NCI-H526 (cell line): ENCODE measurements around the gene ETS1.

Experiments
- DNase-seq, 2 experiments: peaks; one replicate each; lab custom pipeline; 2025; lab: John Stamatoyannopoulos, UW

ETS1 gene

DNA sequence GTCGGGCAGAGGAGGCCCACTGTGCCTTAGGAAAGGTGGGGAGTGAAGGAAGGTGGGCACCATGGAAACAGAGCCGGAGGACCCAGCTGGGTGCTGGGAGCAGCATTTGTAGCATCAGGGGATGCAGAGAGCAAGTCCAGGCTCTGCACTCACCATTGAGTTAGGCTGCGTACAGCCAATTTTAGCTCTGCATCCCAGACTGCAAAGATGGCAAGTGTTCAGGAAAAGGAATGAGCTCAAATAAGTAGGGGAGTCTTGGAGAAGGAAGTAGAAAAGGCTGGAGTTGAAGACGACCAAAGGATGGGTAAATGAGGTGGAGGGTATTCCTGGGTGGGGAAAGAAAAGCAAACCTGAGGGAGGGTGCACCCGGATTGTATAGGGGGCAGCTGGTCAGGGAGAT is 31.6 kb upstream of the ETS1 start:
- no peak for DNase-seq

DNA sequence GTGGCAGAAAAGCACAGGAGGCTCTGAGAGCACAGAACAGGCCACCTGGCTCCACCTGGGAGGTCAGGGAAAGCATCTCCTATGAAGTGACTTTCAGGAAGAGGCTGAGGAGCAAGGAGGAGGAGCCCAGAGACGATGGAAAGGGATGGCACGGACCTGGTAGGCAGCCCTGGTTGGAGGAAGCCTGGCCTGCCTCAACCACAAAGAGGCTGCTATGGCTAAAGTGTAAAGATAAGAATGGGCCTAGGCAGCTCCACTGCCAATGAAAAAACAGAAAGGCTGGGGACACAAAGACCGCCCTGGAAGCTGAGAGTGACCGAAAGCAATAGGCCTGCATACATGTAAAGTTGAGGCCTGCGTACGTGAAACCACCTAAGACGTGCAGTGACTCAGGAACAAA is 31.2 kb upstream of the ETS1 start:
- no peak for DNase-seq

DNA sequence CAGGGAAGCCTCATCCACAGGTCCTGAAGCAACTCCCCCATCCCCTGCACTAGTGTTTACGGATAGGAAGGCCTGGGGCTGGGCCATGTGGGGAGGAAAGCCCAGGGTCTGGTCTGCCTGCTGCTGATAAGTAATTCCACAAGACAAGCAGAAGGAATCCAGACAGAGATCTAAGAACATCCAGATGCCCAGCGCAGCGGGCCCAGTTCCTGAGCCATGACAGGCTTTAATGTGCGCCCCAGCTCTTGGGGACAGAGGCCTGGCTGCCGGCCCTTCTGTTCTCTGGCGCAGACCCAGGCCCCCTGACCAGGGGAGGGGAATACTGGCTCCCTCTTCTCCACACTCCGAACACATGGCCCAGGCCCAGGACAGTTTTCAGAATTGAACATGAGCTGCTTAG is 28.8 kb upstream of the ETS1 start:
- no peak for DNase-seq

DNA sequence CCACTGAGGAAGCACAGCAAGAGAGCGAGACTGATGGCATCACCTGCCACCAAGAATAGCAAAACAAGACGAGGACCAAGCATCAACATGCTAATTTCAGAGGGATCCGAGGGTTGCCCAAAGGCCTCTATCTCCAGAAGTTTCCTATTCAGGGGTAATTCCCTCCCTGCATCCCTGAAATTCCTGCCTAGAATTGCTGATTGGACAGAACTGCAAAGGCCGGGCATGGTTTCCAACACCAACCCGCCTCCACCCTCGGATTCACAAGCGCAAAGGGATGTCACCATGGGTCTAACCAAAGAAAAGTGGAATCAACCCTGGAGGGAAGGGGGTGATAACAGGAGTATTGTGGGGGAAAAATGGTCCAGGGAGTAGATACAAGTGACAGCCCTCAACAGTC is 28.3 kb upstream of the ETS1 start:
- no peak for DNase-seq

GRCh38 chr11:128615076-128615475 is 27.7 kb upstream of the ETS1 start:
- DNase-seq: no peak

- no peak for DNase-seq
Measured at GRCh38 chr11:128614026-128614425, 26.7 kb upstream of the ETS1 start.

DNA sequence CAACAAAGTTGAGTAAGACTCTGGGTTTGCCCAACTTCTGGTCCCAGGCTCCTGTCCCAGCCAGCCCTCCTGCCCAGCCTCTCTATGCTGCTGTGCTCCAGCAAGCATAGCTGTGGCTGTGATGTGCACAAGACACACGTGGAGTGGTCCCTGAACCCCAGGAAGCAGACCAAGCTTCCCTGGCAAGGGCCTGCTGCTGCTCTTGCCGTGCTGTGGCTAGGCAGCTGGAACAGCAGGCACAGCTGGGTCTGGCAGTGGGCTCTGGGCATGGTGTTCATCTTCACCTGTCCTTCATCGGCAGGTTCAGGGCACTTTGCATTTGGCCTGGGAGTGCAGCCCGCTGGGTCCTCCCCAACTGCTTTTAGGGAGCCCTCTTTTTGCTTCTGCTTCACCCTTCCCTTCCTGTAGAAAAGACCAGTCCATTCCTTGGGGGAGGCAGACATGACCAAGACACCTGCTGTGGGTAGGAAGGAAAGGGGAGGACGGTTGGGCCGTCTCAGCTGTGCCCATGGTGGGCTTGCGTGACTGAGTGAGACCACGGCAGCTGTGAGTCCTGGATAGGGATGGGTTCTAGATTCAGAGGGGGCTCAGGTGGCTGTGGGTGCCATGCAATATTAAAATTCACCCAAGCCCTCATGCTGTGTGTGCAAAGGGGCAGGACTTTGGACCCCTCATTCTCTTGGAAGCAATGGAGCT is 26.1 kb upstream of the ETS1 start:
- no peak for DNase-seq

- DNase-seq: peak; percentile 81 to 95
Measured at GRCh38 chr11:128610721-128611617, 23.6 kb upstream of the ETS1 start.

GRCh38 chr11:128609785-128610184 is 22.4 kb upstream of the ETS1 start:
- no peak for DNase-seq

- no peak for DNase-seq
Measured at GRCh38 chr11:128608746-128609407, 21.5 kb upstream of the ETS1 start.

DNA sequence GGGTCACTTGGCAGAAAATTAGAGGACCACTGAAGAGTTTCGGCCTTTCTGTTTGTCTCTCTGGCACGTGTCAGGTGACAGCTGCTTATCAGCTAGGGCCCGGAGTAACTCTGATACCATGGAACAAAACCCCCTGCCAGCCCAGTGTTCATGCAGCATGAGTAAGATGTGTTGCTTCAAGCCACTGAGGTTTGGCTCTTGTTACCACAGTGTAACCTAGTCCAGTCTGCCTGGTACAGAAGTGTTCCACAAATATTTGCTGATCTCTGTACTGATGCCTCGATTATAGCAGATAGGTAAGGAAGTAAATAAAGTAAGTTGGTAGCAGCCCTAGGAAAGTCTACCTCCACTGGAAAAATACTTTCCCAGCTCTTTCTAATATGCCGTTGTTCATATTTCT is 20.5 kb upstream of the ETS1 start:
- no peak for DNase-seq

DNA sequence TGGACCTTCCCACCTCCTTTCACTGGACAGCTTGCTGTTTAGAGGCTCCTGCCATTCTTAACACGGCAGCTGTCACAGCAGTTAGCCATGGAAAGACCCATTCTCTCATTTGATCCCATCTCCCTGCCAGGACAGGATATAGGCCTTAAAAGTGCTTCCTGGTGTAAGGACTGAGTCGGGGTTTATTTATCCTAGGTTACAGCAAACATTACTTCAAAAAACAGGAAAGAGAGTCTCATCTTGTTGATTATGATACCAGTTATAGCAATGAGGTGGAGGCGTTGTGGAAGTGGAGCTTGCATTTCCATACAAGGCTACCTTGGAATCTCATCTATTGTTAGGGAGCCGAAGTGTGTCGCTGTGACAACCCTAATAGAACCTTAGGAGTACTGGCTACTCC is 17.4 kb upstream of the ETS1 start:
- DNase-seq: no peak

GRCh38 chr11:128603752-128604414 is 16.5 kb upstream of the ETS1 start:
- peak; percentile 70 to 76 for DNase-seq

- peak; percentile 99 for DNase-seq
Measured at GRCh38 chr11:128603003-128603696, 15.8 kb upstream of the ETS1 start.

DNA sequence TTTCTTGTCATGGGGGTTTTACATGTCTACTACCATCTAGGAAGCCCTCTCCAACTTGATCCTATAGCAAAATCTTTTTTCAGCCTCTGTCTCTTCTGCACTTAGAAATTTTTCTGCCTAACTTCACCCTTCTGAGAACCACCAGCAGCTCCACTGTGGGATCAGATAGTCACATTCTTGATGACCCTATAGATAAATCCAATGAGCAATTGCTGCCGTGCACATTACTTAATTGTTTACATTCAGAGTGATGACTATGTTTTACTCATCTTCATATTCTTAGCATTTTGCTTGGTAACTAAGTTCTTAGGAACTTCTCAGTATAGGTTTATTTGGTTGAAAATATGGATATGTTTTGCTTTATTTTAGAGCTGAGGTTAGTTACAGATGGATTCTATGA is 12.4 kb upstream of the ETS1 start:
- no peak for DNase-seq

DNA sequence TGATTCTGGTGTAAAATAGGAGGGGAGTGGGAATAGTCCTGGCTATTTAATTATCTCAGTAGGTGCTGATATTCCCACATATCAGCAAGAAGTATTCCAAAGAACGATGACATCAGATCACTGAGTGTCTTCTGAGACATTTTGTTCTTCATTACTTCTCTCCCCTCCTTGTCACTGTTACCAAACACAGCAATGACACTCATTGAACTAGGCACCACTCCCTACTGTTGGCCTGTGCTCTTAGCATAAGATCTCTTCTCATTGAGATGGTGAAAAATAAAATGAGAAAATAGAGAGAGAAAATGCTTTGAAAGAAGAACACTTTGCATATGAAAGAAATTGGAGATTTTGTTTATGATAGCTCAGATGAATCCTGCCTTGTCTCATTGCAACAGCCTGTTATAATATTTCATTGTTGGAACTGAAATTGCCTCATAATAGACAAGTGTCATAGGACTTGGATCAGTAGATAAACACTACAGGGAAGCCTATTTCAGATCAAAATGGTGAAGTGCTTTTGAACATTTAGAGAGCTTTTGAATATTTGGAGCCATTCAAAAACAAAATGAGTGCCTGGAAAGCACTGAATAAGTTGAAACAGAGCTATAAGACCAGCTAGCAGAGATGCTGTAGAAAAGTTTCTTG is 11.3 kb upstream of the ETS1 start:
- DNase-seq: no peak

DNA sequence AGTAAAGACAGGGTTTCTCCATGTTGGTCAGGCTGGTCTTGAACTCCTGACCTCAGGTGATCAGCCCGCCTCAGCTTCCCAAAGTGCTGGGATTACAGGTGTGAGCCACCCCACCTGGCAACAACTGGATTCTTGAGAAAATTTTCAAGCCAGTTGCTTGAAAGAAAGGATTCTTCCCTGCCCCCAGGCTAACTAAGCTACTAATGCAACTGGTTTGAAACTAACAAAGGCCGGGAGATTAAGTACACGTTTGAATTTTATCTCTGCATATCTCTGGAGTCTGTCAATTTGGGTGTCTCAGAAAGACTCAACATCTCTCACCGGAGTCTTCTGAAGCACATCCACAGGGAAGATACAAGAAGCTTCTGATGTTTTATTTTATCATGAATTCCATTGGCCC is 10.7 kb upstream of the ETS1 start:
- no peak for DNase-seq

GRCh38 chr11:128597209-128597608 is 9.9 kb upstream of the ETS1 start:
- DNase-seq: no peak

GRCh38 chr11:128596250-128596649 is 8.9 kb upstream of the ETS1 start:
- DNase-seq: no peak

GRCh38 chr11:128595775-128596174 is 8.4 kb upstream of the ETS1 start:
- no peak for DNase-seq

DNA sequence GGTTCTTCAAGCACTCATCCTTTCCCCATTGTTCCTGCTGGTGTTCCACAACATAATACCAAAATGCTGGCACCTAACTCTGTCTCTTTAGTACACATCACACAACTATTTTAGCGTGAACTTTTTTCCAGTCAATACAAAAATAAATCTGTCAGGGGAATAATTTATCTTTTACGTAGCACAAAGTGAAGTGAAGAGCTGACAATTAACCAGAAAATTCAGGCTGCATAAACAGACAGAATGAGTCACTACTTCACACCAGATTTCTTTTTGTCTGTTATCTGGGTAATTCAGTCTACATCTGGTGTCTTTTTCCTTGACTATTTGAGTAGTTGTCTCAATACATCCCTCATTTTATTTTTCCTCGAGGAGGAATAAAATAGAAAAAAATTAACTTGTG is 7.9 kb upstream of the ETS1 start:
- no peak for DNase-seq
